DOHH2 (cell line): ENCODE measurements around the gene TNRC18.

Experiments used
- H3F3A ChIP-seq: fragments of 200-600 bp; sonication (generic), shearing (Covaris generic); 2 replicates; pipeline ENCODE4 v1.6.0; 2016; ENCODE audit warnings: antibody characterized with exemption, mild to moderate bottlenecking; ENCODE audit not compliant: control insufficient read depth, insufficient read depth
- H3K27ac ChIP-seq: fragments of 200-600 bp; sonication (generic); 2 replicates; pipeline ENCODE4 v1.5.1; 2014; ENCODE audit warnings: low read depth, mild to moderate bottlenecking, low read length, moderate library complexity
- H3K27me3 ChIP-seq: fragments of 200-600 bp; sonication (generic); 2 replicates; pipeline ENCODE4 v1.6.1; 2014; ENCODE audit warnings: mild to moderate bottlenecking, low read length, mixed read lengths; ENCODE audit not compliant: control insufficient read depth
- H3K36me3 ChIP-seq: fragments of 200-600 bp; sonication (generic); 2 replicates; pipeline ENCODE4 v1.6.1; 2014; ENCODE audit warnings: mild to moderate bottlenecking, low read length, moderate library complexity, mixed read lengths; ENCODE audit not compliant: control insufficient read depth
- H3K4me1 ChIP-seq: fragments of 200-600 bp; sonication (generic); 2 replicates; pipeline ENCODE4 v1.6.1; 2014; ENCODE audit warnings: mild to moderate bottlenecking, low read length, mixed read lengths; ENCODE audit not compliant: control insufficient read depth
- H3K4me2 ChIP-seq: fragments of 200-600 bp; sonication (generic); 2 replicates; pipeline ENCODE4 v1.6.0; 2014; ENCODE audit warnings: mild to moderate bottlenecking, low read length, moderate library complexity
- H3K4me3 ChIP-seq: fragments of 200-600 bp; sonication (generic); 2 replicates; pipeline ENCODE4 v1.5.1; 2014; ENCODE audit warnings: mild to moderate bottlenecking, low read length, mixed read lengths
- H3K79me2 ChIP-seq: fragments of 200-600 bp; sonication (generic); 2 replicates; pipeline ENCODE4 v1.6.1; 2014; ENCODE audit warnings: mild to moderate bottlenecking, low read length, mixed read lengths; ENCODE audit not compliant: control insufficient read depth
- H3K9me2 ChIP-seq: fragments of 200-600 bp; sonication (generic); replicated peaks from 2 replicates; pipeline ENCODE4 v1.6.1; 2014; ENCODE audit warnings: mild to moderate bottlenecking, low read length, mixed read lengths; ENCODE audit not compliant: control insufficient read depth
- H3K9me3 ChIP-seq: fragments of 200-600 bp; sonication (generic); 2 replicates; pipeline ENCODE4 v1.6.1; 2014; ENCODE audit warnings: antibody characterized with exemption, low read length, mixed read lengths; ENCODE audit not compliant: control insufficient read depth, insufficient read depth
- H4K20me1 ChIP-seq: fragments of 200-600 bp; sonication (generic); 2 replicates; pipeline ENCODE4 v1.6.0; 2014; ENCODE audit warnings: low read depth, mild to moderate bottlenecking, antibody characterized with exemption, low read length, moderate library complexity; ENCODE audit not compliant: control insufficient read depth, insufficient read depth
- CTCF ChIP-seq: fragments of 200-600 bp; sonication (generic); IDR thresholded peaks from one replicate; pipeline ENCODE4 v1.5.1; 2014; ENCODE audit warnings: antibody characterized with exemption, mild to moderate bottlenecking, low read depth, low read length; ENCODE audit not compliant: poor library complexity, severe bottlenecking
- EZH2phosphoT487 ChIP-seq: fragments of 200-600 bp; sonication (generic); IDR thresholded peaks from 2 replicates; pipeline ENCODE4 v1.6.1; 2017; ENCODE audit warnings: borderline replicate concordance, mild to moderate bottlenecking, antibody characterized with exemption, low read length, moderate library complexity, mixed read lengths

TNRC18 gene

DNA sequence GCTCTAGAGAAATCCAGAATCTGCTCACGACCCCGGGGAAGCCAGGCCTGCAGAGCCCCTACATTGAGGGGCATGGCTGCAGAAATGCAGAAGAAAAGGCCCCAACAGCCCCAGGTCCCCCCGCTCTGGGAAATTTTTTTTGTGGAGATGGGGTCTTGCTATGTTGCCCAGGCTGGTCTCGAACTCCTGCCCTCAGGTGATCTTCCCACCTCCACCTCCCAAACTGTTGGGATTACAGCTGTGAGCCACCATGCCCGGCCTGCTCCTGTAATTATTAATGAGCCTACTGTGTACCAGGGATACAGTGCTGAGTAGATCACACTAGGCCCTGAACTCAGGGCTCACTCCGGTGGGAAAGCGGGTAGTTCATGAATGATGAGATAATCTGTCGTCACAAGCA is 29.9 kb downstream of the TNRC18 start:
- H3K9me2 ChIP-seq: no peaks in the 10 kb centered on the region
- peaks cover 26% of the 10 kb centered on the region for H3K36me3 ChIP-seq
- H3K79me2 ChIP-seq: peaks cover 28% of the 10 kb centered on the region
- H3F3A ChIP-seq: no peaks in the 10 kb centered on the region
- H3K4me1 ChIP-seq: peaks cover 20% of the 10 kb centered on the region
- no peak overlapping the region for H3K4me3 ChIP-seq
- H3K4me2 ChIP-seq: no peak overlapping the region
- no peaks in the 10 kb centered on the region for H3K9me3 ChIP-seq
- no peaks in the 10 kb centered on the region for H3K27me3 ChIP-seq
- H3K27ac ChIP-seq: no peak overlapping the region
- TF ChIP-seq CTCF (no peak), EZH2phosphoT487 (no peak)
- H4K20me1 ChIP-seq: peaks cover 9% of the 10 kb centered on the region; the same call in 1 of the 2 replicates

DNA sequence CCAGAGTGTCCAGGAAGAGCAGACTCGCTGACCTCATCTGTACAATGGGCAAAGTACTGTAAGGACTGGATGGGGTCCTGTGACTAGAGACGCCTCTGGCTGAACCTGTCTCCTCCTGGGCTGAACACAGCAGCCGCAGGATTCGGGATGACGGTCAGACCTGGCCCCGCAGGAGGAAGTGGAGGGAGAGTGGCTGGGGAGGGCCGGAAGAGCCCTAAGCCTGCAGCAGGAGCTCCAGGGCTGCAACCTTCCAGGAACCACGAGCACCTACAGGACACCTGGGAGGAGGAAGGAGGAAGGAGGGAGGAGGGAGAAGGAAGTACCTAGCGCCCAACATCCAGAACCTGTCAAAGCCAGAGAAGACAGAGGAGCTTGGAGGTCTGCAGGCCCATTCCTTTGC is 30.3 kb downstream of the TNRC18 start:
- Histone ChIP-seq H3K27ac (no peak overlapping the region), H3K36me3 (peaks cover 26% of the 10 kb centered on the region), H3K27me3 (no peaks in the 10 kb centered on the region), H3K9me2 (no peaks in the 10 kb centered on the region), H3K9me3 (no peaks in the 10 kb centered on the region), H3K79me2 (peaks cover 28% of the 10 kb centered on the region), H3K4me1 (peaks cover 20% of the 10 kb centered on the region), H3F3A (no peaks in the 10 kb centered on the region), H4K20me1 (peaks cover 9% of the 10 kb centered on the region; the same call in 1 of the 2 replicates), H3K4me3 (no peak overlapping the region), H3K4me2 (no peak overlapping the region)
- TF ChIP-seq EZH2phosphoT487 (no peak), CTCF (no peak)

DNA sequence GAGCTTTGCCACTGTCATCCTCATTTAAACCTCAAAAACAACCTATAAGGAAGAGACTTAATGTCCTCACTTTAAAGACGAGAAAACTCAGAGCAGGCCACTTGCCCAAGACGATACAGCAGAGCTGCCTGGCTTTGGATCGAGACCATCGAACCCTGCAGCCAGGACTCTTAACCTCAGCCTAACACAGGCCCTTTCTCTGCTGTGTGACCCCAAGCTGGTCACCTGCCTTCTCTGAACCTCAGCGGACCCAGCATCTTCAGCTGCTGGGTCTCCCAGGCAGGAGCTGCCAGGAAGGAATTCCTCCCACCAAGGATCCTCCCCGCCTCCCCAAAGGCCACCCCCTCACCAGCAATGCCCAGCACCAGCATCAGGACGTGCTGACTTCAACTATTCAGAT is 32.7 kb downstream of the TNRC18 start:
- peaks cover 6% of the 10 kb centered on the region for H3K4me1 ChIP-seq
- peaks cover 21% of the 10 kb centered on the region for H3K79me2 ChIP-seq
- peaks cover 34% of the 10 kb centered on the region for H3K36me3 ChIP-seq
- H3K27ac ChIP-seq: no peak overlapping the region
- H3K9me2 ChIP-seq: no peaks in the 10 kb centered on the region
- no peaks in the 10 kb centered on the region for H3F3A ChIP-seq
- H3K4me2 ChIP-seq: no peak overlapping the region
- H3K27me3 ChIP-seq: no peaks in the 10 kb centered on the region
- TF ChIP-seq EZH2phosphoT487 (no peak), CTCF (no peak)
- H3K4me3 ChIP-seq: no peak overlapping the region
- no peaks in the 10 kb centered on the region for H3K9me3 ChIP-seq
- peaks cover 9% of the 10 kb centered on the region; the same call in 1 of the 2 replicates for H4K20me1 ChIP-seq
